Ectodermal cell (in vitro differentiated cells): ENCODE data around the gene AP2A2.
"Not testable (repeated sequence)": the region's sequence is repeated elsewhere in the genome, so short reads cannot be mapped to it uniquely, and the experiment has no call there.

Source experiments
- H3K27ac ChIP-seq: 2 replicates; pipeline ENCODE4 v1.7.0; 2013; ENCODE audit warnings: mild to moderate bottlenecking, low read depth, low read length; ENCODE audit not compliant: insufficient read depth, poor library complexity, severe bottlenecking
- H3K27me3 ChIP-seq: 2 replicates; pipeline ENCODE4 v1.7.0; 2013; ENCODE audit warnings: mild to moderate bottlenecking, low read length; ENCODE audit not compliant: insufficient read depth, control insufficient read depth, poor library complexity, severe bottlenecking
- H3K36me3 ChIP-seq: one replicate; pipeline ENCODE4 v1.7.0; 2013; ENCODE audit warnings: low read length; ENCODE audit not compliant: control insufficient read depth, insufficient read depth
- H3K4me1 ChIP-seq: one replicate; pipeline ENCODE4 v1.7.0; 2013; ENCODE audit warnings: low read length; ENCODE audit not compliant: control insufficient read depth, insufficient read depth
- H3K4me3 ChIP-seq: 2 replicates; pipeline ENCODE4 v1.7.0; 2013; ENCODE audit warnings: low read depth, low read length, control low read depth; ENCODE audit not compliant: insufficient read depth
- H3K9me3 ChIP-seq: 2 replicates; pipeline ENCODE4 v1.7.0; 2013; ENCODE audit warnings: mild to moderate bottlenecking, low read length, moderate library complexity; ENCODE audit not compliant: control insufficient read depth
- WGBS, 2 experiments: methylation state at CpG; one replicate each; pipeline ENCODE4 v1.1.7; 2013; ENCODE audit warnings: missing lambda C conversion rate in 2 of 2; 5-methylcytosine and 5-hydroxymethylcytosine counted together

The AP2A2 gene

DNA sequence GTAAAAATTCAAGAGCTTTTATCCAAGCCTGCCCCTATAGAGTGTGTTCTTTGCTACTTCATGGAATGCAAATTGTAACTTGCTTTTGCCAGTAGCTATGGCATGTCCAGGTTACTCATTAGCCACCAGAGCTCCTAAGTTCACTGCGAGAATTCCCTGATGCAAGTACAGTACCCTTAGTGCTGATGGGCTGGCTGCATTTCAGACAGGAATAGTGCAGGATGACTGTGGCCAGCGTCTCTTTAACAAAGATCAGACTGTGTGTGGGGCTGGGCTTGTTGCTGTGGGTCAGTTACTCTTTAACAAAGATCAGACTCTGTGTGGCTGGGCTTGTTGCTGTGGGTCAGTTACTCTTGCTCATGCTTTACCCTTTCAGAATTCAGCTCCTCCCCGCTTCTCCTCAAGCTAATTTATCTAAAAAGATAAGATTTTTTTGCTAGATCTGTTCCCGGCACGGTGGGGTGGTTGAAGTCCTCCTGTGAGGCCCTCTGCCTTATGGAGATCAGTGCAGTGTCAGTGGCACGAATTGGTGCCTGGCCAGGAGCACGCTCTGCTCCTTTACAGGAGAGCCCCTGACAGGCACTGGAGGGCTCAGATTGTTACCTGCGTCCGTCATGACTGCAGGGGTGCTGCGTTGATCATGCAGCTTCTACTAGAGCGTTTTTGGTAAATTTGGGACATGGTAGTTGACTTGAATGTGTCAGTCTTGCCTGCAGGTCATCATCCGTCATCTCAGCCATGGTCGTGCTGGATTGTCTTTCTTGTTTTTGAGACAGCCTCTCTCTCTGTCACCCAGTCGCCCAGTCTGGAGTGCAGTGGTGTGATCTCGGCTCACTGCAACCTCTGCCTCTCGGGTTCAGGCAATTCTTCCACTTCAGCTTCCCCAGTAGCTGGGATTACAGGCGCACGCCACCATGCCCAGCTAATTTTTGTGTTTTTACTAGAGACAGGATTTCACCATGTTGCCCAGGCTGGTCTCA, 27.0 kb downstream of the AP2A2 start:
- 84 to 86% methylated on average over 18 of the region's 18 CpGs for WGBS, 2 experiments
- H3K27ac ChIP-seq: peak overlapping the region; percentile 3

DNA sequence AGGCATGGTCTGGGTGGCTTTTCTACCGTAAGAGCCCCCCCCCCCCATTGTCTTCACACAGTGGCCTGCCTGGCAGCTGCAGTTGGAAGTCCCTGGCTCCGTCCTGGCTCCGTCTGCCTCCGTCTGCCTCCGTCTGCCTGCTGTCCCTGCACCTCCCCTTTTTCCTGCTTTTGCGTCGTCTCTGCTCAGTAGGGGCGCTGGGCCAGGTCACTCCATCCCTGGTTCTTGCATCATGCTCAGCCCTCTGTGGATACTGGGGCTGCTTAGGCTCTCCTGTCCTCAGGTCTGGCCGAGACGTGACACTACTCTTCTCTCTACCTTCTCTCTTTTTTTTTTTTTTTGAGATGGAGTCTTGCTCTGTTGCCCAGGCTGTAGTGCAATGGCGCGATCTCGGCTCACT, 27.8 kb downstream of the AP2A2 start:
- no peak overlapping the region for H3K27ac ChIP-seq
- 80 to 84% methylated on average over 13 of the region's 13 CpGs for WGBS, 2 experiments
- H3K27me3 ChIP-seq: no peaks in the 10 kb centered on the region
- no peaks in the 10 kb centered on the region for H3K9me3 ChIP-seq
- peaks cover 20% of the 10 kb centered on the region for H3K4me1 ChIP-seq
- H3K4me3 ChIP-seq: no peak overlapping the region
- no peaks in the 10 kb centered on the region for H3K36me3 ChIP-seq

More for the DNA sequence above, 27.0 kb downstream of the AP2A2 start:
- no peaks in the 10 kb centered on the region for H3K27me3 ChIP-seq
- no peak overlapping the region for H3K4me3 ChIP-seq
- no peaks in the 10 kb centered on the region for H3K9me3 ChIP-seq
- H3K4me1 ChIP-seq: peaks cover 20% of the 10 kb centered on the region
- H3K36me3 ChIP-seq: no peaks in the 10 kb centered on the region

DNA sequence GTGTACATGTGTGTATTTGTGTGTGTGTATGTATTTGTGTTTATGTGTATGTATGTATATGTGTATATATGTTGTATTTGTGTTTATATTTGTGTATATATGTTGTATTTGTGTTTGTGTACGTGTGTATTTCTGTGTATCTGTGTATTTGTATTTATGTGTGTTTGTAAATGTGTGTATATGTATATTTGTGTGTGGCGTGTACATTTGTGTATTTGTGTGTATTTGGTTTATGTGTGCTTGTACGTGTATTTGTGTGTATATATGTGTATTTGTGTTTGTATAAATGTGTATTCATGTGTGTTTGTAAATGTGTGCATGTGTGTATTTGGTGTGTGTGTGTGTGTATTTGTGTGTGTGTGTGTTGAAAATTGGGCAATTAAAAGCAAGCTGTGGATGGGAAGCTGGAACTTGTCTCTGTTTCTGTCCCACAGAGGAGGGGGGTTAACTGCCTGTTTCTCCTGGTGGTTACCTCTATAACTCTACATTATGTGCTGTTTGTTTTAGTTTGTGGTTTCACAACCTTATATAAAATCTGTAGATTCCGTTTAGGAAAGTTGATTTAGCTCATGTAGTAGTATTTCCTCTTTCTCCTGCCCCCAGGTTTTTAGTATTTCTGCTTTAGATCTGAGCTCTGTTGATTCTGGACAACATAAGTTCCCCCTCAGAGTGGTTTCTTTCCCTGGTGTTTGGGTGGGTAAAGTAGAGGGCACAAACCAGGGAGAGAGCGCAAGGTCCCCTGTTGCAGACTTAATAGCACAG, 28.9 kb downstream of the AP2A2 start:
- Histone ChIP-seq H3K4me3 (no peak overlapping the region), H3K9me3 (no peaks in the 10 kb centered on the region), H3K27ac (no peak overlapping the region), H3K4me1 (peaks cover 20% of the 10 kb centered on the region), H3K36me3 (no peaks in the 10 kb centered on the region), H3K27me3 (no peaks in the 10 kb centered on the region)
- WGBS, 2 experiments: 89 to 94% methylated on average over 5 of the region's 5 CpGs

DNA sequence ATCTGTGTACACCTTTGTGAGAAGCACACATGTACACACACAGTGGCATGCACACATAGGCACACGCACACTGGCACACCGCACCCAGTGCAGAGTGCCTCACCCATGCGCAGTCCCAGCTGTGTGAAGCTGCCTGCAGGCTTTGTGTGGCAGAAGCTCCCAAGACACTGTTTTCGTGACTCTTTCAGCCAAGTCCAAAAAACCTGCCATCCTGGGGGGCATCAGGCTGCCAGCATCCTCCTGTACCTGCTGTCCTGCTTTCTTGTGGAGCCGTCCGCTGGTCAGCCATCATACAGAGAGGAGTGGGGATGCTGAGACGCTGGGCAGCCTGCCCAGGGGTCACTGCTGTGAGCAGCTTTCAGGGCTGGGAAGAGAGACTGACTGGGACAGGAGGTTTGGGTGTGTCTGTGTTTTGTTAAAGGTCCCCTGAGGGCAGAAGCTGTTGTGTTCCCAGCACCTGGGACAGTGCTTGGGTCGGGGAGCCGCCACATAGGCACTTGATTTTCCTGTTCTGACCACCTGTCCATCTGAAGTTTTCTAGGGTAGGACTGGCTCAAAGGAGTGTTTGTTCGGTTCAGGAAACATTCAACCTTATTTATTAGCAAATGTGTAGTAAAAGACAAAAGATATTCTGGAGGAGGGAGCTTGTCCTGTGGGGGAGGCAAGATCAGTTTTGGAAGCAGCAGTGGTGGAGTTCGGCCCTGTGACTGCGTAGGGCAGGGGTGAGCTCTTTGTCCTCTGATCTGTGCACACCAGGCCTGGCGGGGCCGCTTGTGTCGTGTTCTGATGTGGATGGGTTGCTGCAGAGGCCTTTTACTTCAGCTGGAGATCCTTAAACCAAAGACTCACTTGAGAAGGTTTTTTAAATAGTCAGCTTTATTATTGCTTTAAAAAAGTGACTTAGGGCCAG, 29.7 kb downstream of the AP2A2 start:
- Histone ChIP-seq H3K4me3 (no peak overlapping the region), H3K27ac (peak overlapping the region; percentile 29), H3K36me3 (no peaks in the 10 kb centered on the region), H3K9me3 (no peaks in the 10 kb centered on the region), H3K4me1 (peaks cover 20% of the 10 kb centered on the region), H3K27me3 (no peaks in the 10 kb centered on the region)
- WGBS, 2 experiments: 83 to 86% methylated on average over 15 of the region's 15 CpGs

DNA sequence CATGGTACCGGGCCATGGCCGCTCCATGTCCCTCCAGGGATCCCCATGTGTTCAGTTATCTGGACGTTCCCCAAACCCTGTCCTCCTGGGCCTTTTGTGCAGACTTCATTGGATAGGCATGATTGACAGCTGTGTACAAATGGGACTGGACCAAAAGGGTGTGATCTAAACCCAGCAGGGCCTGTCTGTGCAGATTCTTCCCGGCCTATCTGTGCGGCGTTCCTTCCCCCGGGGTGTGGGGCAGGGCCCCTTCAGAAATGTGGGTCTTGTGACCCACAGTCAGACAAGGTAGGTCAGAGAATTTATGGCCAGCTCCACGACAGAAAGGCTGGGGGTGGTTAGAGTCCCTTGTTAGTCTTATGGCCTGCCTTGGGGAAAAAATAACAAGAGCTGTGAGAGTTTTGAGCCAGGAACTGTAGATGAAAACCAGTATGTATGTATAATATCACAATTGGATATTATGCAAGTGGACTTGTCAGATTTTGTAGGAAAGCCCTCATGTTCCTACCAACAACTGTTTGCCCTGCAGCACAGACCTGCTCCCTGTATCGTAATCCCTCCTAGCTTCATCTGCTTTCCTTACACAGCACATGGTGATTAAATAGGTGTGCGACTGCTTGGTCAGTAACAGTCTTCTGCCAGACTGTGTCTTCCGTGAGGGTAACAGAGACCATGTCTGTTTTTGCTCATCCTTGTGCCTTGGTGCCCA, 31.7 kb downstream of the AP2A2 start:
- H3K4me3 ChIP-seq: no peak overlapping the region
- H3K4me1 ChIP-seq: peaks cover 15% of the 10 kb centered on the region
- H3K27me3 ChIP-seq: no peaks in the 10 kb centered on the region
- H3K36me3 ChIP-seq: peaks cover 5% of the 10 kb centered on the region
- H3K27ac ChIP-seq: no peak overlapping the region
- no peaks in the 10 kb centered on the region for H3K9me3 ChIP-seq
- 89 to 93% methylated on average over 11 of the region's 11 CpGs for WGBS, 2 experiments

DNA sequence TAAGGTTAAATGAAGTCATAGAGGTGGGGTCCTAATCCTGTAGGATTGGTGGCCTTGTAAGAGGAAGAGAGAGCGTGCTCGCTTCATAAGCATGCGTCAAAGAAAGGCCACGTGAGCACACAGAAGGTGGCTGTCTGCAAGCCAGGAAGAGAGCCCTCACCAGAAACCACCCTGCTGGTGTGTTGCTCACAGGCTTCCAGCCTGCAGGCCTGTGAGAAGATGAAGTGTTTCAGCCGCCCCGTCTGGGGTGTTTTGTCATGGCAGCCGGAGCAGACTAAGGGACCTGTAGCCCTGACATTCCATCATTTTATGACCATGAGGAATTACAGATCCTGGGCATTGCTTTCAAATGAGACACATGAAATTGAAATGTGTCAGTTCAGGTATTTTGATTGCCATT, 32.4 kb downstream of the AP2A2 start:
- H3K4me1 ChIP-seq: peaks cover 8% of the 10 kb centered on the region
- no peak overlapping the region for H3K27ac ChIP-seq
- H3K9me3 ChIP-seq: no peaks in the 10 kb centered on the region
- 94% methylated on average over 7 of the region's 7 CpGs for WGBS, 2 experiments
- peaks cover 11% of the 10 kb centered on the region for H3K36me3 ChIP-seq
- no peaks in the 10 kb centered on the region for H3K27me3 ChIP-seq
- H3K4me3 ChIP-seq: no peak overlapping the region

DNA sequence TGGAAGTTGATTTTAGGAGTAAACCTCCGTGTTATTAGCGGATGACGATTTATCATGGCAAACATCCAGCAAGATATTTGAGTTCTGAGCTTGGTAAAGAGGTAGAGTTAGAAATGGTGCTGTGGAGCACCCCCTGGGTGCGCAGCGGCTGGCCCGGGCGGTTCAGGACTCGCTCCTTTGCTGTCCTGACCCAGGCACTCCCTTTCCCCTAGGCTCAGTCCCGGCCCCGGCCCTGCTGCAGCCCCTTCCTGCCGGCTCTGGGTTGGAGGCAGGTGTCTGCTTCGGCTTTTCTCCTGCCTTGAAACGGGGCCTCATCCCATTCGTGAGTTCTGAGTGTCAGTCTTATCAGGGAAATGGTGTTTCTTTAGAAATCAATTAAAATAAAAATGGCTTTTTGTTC, 33.4 kb downstream of the AP2A2 start:
- H3K36me3 ChIP-seq: peaks cover 19% of the 10 kb centered on the region
- 90 to 93% methylated on average over 14 of the region's 14 CpGs for WGBS, 2 experiments
- H3K9me3 ChIP-seq: no peaks in the 10 kb centered on the region
- no peak overlapping the region for H3K27ac ChIP-seq
- H3K4me1 ChIP-seq: peaks cover 5% of the 10 kb centered on the region
- H3K27me3 ChIP-seq: no peaks in the 10 kb centered on the region
- H3K4me3 ChIP-seq: no peak overlapping the region

DNA sequence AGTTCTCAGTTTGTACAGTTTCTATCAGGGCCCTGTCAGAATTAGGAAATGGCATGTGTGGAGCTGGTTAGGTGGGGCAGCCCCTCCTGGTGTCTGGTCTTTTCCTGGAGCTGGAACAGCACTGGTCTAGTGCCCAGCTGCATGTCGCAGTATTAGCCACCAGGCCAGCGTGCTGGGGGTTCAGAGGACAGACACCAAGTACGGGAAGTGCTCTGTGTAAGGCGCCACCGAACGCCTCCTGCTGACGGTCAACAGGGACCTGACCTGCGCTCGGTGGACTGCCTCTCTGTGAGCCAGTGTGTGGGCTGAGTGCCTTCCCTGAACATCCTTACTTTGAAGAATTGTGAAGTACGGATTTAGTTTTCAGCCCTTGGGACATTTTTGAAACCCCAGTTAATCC, 33.9 kb downstream of the AP2A2 start:
- Histone ChIP-seq H3K36me3 (peaks cover 25% of the 10 kb centered on the region), H3K27me3 (no peaks in the 10 kb centered on the region), H3K4me3 (no peak overlapping the region), H3K9me3 (no peaks in the 10 kb centered on the region), H3K27ac (no peak overlapping the region), H3K4me1 (peaks cover 5% of the 10 kb centered on the region)
- 89 to 91% methylated on average over 10 of the region's 10 CpGs for WGBS, 2 experiments

DNA sequence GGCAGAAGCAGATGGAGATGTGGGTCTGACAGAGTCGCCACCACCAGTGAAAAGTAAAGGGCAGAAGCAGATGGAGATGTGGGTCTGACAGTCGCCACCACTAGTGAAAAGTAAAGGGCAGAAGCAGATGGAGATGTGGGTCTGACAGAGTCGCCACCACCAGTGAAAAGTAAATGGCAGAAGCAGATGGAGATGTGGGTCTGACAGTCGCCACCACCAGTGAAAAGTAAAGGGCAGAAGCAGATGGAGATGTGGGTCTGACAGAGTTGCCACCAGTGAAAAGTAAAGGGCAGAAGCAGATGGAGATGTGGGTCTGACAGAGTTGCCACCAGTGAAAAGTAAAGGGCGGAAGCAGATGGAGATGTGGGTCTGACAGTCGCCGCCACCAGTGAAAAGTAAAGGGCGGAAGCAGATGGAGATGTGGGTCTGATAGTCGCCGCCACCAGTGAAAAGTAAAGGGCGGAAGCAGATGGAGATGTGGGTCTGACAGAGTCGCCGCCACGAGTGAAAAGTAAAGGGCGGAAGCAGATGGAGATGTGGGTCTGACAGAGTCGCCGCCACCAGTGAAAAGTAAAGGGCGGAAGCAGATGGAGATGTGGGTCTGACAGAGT, 35.7 kb downstream of the AP2A2 start:
- H3K4me3 ChIP-seq, H3K4me1 ChIP-seq, H3K27ac ChIP-seq, H3K9me3 ChIP-seq, H3K27me3 ChIP-seq: not testable (repeated sequence)
- peaks cover 30% of the 10 kb centered on the region for H3K36me3 ChIP-seq
- 91 to 92% methylated on average over 18 of the region's 18 CpGs for WGBS, 2 experiments
